Vagina (tissue), 2 donors: Measurements from ENCODE around the gene GLB1L3. TPM values are rescaled to one million over a fixed set of nuclear protein-coding genes. Genes with fewer than 3 reads are reported as not detected.
"Not testable (repeated sequence)": the region's sequence is repeated elsewhere in the genome, so short reads cannot be mapped to it uniquely, and the experiment has no call there.

Experiments used
- DNase-seq, 2 donors: peaks; one replicate each; pipeline ENCODE4 v3.0.0-alpha.2; 2017; ENCODE audit errors: extremely low spot score in 2 of 2
- H3K27ac ChIP-seq: fragments of 200-600 bp; sonication (generic); one replicate; pipeline ENCODE4 v1.5.1; 2019
- H3K27me3 ChIP-seq: fragments of 200-600 bp; sonication (generic); one replicate; pipeline ENCODE4 v1.5.1; 2019
- H3K36me3 ChIP-seq, 2 donors: fragments of 200-600 bp; sonication (generic); one replicate each; pipeline ENCODE4 v1.5.1; 2017 to 2019
- H3K4me1 ChIP-seq: fragments of 200-600 bp; sonication (generic); one replicate; pipeline ENCODE4 v1.5.1; 2019
- H3K4me3 ChIP-seq, 2 donors: fragments of 200-600 bp; sonication (generic); 1 replicate in 1 of 2; 2 replicates in 1 of 2; pipeline ENCODE4 v1.5.1; 2016 to 2019
- H3K9me3 ChIP-seq: fragments of 200-600 bp; sonication (generic); one replicate; pipeline ENCODE4 v1.5.1; 2019
- CTCF ChIP-seq, 3 experiments: fragments of 450-650 bp in 2 of 3; fragments of 200-600 bp in 1 of 3; sonication (generic) in 1 of 3; IDR thresholded peaks; one replicate each; pipeline ENCODE4 v1.5.1; 2017 to 2019; ENCODE audit warnings: antibody characterized with exemption in 3 of 3, mild to moderate bottlenecking in 2 of 3, moderate library complexity in 2 of 3
- POLR2A ChIP-seq, 2 donors: fragments of 450-650 bp; IDR thresholded peaks; one replicate each; pipeline ENCODE4 v1.6.1; 2017; ENCODE audit warnings: antibody characterized with exemption in 2 of 2, mild to moderate bottlenecking in 2 of 2, moderate library complexity in 2 of 2
- POLR2AphosphoS5 ChIP-seq, 2 donors: sonication (generic); formaldehyde crosslinking; IDR thresholded peaks; one replicate each; pipeline ENCODE4 v1.9.0; 2017; ENCODE audit warnings: antibody characterized with exemption in 2 of 2, mild to moderate bottlenecking in 2 of 2, low read depth in 1 of 2; ENCODE audit not compliant: insufficient read depth in 1 of 2
- intact Hi-C: fragments of 100-400 bp; cut with DNase I; formaldehyde crosslinking; loops from one replicate; pipeline ENCODE4 v1.15.1; 2023
- total RNA-seq: library from RNA; depleted of rRNA; stranded (reverse); fragments of >200 nt; gene quantifications from one replicate; pipeline ENCODE4 v1.2.3, GENCODE V29; 2016

GLB1L3 gene
- total RNA-seq, 1 donor from 2014 or later, result 2.2 TPM

- TF ChIP-seq CTCF (IDR thresholded peaks at IDR 0.05) (no peak), POLR2A (IDR thresholded peaks at IDR 0.05) (no peak)
- Histone ChIP-seq H3K4me3 (no peak overlapping the region), H3K9me3 (no peaks in the 10 kb centered on the region), H3K4me1 (no peaks in the 10 kb centered on the region), H3K27me3 (no peaks in the 10 kb centered on the region), H3K27ac (no peak overlapping the region), H3K36me3 (no peaks in the 10 kb centered on the region)
- intact Hi-C loops, result no loop called here
- DNase-seq, result peak; percentile 58 to 67
Measured at GRCh38 chr11:134342572-134343340, 66.6 kb downstream of the GLB1L3 start.

DNA sequence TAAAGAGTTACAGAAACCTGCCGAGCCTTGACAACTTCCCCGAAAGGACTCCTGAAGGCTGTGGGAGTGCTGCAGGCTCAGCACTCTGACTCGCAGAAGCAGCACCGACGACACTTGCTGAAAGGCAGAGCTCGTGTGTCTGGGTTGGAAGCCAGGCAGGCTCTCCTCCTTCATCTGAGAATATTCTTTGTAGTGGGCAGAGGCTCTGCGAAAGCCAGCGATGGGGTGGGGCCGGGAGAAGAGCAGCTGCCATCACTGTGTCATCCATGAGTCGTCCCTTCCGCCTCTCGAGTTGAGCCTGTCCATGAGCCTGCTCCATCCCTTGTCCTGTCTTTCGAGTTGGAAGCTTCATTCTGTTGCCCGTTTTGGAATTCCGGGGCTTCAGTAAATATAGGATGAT is 67.5 kb downstream of the GLB1L3 start:
- intact Hi-C loops, result no loop called here
- TF ChIP-seq CTCF (IDR thresholded peaks at IDR 0.05), result no peak
- no peak for TF ChIP-seq POLR2AphosphoS5 (IDR thresholded peaks at IDR 0.05; ENCODE audit: insufficient read depth in 1 of 2, low read depth in 1 of 2)
- no peak for TF ChIP-seq POLR2A (IDR thresholded peaks at IDR 0.05)

DNA sequence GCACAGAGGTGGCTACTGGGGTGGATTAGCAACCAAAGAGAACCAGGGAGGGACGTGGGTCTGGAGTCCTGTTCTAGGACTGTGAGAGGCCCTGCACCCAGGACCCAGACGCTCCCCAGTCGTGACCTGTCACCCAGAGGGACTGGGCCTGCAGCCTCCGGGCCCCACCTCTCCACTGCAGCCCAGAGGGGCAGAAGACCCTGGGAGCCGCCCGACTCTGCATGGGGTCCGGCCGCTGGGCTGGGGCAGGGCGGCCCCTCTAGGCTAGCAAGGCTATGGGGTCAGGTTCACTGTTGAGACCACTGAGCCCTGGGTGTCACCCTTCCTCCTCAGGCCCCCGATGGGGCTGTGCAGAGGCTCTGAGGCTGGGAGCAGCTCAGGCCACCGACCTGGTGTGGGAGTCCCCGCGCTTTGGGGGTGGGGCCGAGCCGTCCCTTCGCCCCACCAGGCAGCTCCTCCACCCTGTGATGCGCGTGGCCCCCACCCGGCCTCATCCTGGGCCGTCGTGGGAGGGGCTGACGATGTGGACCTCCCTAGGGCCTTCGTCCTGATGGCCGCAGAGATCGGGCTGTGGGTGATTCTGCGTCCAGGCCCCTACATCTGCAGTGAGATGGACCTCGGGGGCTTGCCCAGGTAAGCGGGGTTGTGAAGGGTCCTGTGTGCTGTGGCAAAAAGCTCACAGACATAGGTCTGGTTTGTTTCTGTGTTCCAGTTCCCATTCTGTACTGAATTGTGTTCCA is 68.5 kb downstream of the GLB1L3 start:
- H3K4me3 ChIP-seq, H3K27me3 ChIP-seq, H3K36me3 ChIP-seq, H3K9me3 ChIP-seq, H3K27ac ChIP-seq, H3K4me1 ChIP-seq, intact Hi-C loops: not testable (repeated sequence)
- DNase-seq, result peak in 1 of 2 donors; percentile 40

More for the DNA sequence above, 67.5 kb downstream of the GLB1L3 start:
- no peaks in the 10 kb centered on the region for H3K36me3 ChIP-seq
- no peak overlapping the region for H3K27ac ChIP-seq
- H3K4me1 ChIP-seq, result no peaks in the 10 kb centered on the region
- no peaks in the 10 kb centered on the region for H3K9me3 ChIP-seq
- H3K4me3 ChIP-seq, result no peak overlapping the region
- peak; percentile 55 to 75 for DNase-seq
- no peaks in the 10 kb centered on the region for H3K27me3 ChIP-seq

DNA sequence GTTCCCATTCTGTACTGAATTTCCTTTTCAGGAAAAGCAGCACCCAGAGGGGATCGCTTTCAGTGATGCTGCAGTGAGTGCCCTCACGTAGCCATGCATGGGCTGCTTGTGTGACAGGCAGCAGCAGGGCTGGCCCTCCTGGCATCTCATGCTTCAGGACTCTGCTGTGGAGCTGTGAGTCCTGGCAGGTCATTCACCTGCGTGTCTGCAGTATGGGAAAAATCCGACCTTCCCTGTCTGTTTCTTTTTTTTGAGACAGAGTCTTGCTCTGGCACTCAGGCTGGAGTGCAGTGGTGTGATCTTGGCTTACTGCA is 69.0 kb downstream of the GLB1L3 start:
- Histone ChIP-seq H3K27ac (no peak overlapping the region), H3K4me3 (no peak overlapping the region), H3K9me3 (no peaks in the 10 kb centered on the region), H3K27me3 (no peaks in the 10 kb centered on the region), H3K4me1 (no peaks in the 10 kb centered on the region), H3K36me3 (no peaks in the 10 kb centered on the region)
- TF ChIP-seq CTCF (IDR thresholded peaks at IDR 0.05) (no peak), POLR2A (IDR thresholded peaks at IDR 0.05) (no peak), POLR2AphosphoS5 (IDR thresholded peaks at IDR 0.05; ENCODE audit: insufficient read depth in 1 of 2, low read depth in 1 of 2) (no peak)
- intact Hi-C loops, result no loop called here
- peak in 1 of 2 donors; percentile 42 for DNase-seq

DNA sequence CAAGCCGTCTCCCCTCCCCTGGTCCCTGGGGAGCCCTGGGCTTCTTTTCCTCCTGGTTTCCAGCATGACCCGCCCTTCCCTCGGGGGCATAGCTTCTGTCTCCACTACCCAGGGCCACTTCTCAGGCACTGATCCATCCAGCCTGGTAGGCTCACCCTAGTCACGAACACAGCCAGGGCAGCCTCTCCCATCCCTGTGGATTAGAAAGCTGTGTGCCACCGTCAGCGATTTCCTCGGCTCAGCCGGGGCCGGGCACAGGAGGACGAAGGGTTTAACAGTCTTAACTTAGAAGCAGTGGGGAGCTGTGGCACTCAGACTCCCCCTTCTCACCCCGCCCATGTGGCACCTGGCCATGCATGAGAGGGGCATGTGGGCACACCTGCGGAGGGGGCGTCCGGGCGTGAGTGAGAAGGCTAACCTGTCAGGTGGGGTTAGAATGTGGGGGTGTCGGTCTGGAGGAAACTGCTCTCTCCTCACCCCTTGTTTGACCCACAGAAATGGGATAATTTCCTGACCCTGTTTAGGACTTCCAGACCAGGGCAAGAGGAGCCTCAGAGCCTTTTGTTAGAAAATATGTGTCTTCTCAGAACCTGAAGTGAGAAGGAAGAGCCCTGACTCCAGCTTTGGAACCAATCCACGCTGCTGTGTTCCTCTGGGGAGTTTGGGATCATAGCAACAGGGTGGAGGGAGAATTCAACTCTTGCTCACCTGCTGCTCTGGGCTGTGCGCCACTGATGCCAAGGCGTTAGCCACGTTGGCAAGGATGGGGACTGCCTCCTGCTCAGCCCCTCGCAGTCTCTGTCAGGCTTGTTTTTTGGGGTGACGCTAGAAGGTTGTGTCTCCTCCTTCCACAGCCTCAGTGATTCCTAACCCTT is 70.2 kb downstream of the GLB1L3 start:
- no peak for TF ChIP-seq POLR2AphosphoS5 (IDR thresholded peaks at IDR 0.05; ENCODE audit: insufficient read depth in 1 of 2, low read depth in 1 of 2)
- no peak for TF ChIP-seq CTCF (IDR thresholded peaks at IDR 0.05)
- TF ChIP-seq POLR2A (IDR thresholded peaks at IDR 0.05), result no peak
- H3K27me3 ChIP-seq, result no peaks in the 10 kb centered on the region
- peak; percentile 74 to 96 for DNase-seq
- H3K4me1 ChIP-seq, result no peaks in the 10 kb centered on the region
- H3K9me3 ChIP-seq, result no peaks in the 10 kb centered on the region
- H3K27ac ChIP-seq, result no peak overlapping the region
- intact Hi-C loops, result no loop called here
- no peak overlapping the region for H3K4me3 ChIP-seq
- no peaks in the 10 kb centered on the region for H3K36me3 ChIP-seq
